ENCODE measurements around the gene IFFO2.

Gene IFFO2

DNA sequence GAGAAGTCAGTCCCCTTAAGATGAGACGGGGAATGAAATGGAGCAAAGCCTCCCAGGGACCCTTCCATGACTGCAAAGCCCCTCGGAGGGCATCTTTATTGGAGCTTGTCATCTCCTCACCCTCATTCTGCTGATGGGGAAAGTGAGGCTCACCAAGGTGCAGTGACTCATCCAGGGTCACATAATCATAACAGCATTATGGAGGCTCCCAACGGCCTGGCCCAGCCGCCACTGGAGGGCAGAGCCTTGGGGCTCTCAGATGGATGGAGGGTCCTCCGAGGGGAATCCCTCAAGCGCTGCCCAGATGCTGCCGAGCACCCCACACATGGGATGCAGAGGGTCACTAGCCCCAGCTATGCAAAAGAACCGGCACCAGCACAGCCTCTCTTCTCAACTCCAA is 18.9 kb downstream of the IFFO2 start:
- TF ChIP-seq, protein P1, sequence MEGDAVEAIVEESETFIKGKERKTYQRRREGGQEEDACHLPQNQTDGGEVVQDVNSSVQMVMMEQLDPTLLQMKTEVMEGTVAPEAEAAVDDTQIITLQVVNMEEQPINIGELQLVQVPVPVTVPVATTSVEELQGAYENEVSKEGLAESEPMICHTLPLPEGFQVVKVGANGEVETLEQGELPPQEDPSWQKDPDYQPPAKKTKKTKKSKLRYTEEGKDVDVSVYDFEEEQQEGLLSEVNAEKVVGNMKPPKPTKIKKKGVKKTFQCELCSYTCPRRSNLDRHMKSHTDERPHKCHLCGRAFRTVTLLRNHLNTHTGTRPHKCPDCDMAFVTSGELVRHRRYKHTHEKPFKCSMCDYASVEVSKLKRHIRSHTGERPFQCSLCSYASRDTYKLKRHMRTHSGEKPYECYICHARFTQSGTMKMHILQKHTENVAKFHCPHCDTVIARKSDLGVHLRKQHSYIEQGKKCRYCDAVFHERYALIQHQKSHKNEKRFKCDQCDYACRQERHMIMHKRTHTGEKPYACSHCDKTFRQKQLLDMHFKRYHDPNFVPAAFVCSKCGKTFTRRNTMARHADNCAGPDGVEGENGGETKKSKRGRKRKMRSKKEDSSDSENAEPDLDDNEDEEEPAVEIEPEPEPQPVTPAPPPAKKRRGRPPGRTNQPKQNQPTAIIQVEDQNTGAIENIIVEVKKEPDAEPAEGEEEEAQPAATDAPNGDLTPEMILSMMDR (IDR thresholded peaks at IDR 0.05) = no peak

DNA sequence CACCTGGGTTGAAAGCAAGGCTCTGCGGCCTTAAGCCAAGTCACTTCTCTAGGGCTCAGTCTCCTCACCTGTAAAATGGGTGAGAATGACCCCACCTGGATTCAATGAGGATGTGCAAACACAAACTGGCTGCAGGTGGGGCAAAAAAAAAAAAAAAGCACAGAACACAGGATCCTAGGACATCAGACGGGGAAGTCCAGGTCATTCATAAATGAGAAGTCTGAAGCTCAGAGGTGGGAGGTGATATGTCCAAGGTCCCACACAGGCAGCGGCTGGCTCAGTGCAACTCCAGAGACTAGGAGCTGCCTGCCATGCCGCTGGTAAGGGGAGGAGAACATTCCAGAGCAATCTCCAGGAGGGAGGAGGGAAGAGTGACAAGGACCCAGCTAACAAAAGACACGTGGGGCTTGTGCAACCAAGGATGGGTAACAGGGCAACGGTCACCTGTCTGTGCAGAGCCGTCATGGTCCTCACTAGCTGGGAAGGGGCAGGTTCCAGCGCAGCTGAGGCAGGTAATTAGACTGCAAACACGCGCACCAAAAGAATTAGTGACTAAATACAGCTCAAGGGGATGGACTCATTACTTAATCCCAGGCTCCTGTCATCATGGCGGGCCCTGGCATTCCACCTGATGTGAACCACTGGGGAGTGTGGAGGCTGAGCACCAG is 19.5 kb downstream of the IFFO2 start:
- TF ChIP-seq, protein P1 (IDR thresholded peaks at IDR 0.05) = no peak

DNA sequence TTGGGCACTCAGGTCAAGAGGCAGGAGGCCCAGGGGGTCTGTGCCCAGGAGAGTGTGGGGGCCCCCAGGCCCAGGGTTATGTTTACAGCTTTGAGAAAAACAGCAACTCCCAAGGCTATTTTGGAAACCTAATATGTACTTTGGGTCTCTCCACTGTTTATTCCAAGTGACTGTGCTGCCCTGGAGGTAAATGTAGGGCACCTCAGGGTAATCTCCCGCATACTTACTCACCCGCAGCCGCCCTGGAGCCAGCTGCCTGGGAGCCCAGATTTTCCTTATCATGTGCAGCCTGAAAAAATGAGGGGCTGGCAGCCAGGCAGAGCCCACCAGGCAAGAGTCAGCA is 20.0 kb downstream of the IFFO2 start:
- TF ChIP-seq, protein P1 (IDR thresholded peaks at IDR 0.05) = no peak

DNA sequence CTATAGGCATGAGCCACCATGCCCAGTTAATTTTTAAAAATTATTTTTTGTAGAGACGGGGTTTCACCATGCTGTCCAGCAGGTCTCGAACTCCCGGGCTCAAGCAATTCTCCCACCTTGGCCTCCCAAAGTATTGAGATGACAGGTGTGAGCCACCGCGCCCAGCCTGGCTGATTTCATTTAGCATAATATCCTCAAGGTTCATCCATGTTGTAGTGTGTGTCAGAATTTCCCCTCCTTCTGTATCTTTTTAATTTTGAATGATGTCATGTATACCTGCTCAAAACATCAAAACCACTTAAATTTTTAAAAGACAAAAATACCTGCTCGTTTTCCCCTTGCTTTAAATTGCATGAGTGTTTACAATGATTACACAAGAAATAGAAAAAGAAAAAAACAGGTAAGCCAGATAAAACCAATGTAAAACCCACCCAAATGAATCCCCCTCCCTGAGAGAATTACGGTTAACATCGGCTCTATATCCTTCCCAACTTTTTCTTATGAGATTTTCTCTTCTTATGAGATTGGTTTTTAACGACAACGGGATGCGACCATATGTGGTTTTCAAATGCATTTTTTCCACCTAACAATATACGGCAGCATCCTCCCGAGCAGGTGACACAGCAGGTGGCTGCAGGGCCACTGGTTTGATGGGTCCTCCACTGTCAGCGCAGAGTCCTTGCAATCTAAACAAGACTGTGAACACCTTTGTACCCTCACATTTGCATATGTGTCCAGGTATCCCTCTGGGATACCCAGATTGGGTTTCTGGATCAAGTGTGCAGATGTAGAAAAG is 22.1 kb downstream of the IFFO2 start:
- TF ChIP-seq, protein P1 (IDR thresholded peaks at IDR 0.05) = no peak

DNA sequence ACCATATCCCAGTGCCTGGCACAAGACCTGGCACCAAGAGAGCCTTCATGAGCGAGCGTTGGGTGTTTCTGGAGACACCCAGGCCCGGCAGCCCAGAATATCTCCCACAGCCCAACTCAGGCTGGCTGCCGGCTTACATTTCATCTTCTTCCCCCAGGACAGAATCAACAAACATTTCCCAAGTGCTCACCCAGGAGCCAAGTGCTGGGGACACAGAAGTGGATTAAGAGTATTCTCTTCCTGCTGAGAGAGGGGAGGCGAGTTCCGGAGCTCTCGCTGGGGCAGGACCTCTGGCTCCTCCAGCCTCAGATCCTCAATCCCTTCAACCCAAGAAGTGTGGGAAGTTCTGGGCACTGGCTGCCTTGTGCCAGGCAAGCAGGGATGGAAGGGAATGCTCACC is 23.6 kb downstream of the IFFO2 start:
- TF ChIP-seq, protein P1 (IDR thresholded peaks at IDR 0.05) = no peak

DNA sequence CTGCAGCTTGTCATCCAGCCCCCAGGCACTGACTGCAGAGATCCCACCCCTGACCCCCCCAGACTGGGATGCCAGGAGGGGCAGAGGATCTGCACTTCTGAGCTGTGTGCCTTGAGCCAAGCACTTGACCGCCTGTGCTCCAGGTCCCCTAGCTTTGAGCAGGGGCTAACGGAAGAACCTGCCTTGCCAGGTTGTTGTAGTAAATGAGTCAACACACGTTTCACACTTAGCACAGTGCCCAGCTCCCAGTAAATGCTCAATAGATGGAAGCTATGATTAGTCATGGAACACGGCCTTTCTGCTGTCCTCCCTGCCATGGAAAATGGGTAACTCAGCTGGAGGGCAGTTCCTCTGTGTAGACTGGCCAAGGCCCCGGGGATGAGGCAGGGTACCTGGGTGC is 24.1 kb downstream of the IFFO2 start:
- TF ChIP-seq, protein P1 (IDR thresholded peaks at IDR 0.05) = no peak

DNA sequence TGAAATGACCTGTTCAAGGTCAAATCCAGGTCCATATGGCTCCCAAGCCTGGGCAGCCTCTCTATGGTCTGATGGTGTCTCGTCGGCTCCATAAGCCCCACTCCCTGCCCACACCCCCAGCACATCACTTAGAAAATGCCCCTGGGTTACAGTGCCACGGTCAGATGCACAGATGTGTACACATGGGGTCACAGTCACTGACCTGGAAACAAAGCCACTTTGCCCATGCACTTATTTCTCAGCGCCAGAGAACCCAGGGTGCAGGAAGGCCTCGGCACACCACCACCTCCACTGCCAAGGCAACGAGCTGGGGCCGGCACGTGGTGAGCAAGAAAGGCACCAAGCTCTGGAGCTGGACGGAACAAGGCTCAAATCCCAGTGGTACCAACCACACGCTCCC is 24.7 kb downstream of the IFFO2 start:
- TF ChIP-seq, protein P1 (IDR thresholded peaks at IDR 0.05) = no peak

Data from LNCAP (cell line).